NB4 (cell line): ENCODE measurements around the gene SYNDIG1.

ENCODE experiments used
- CTCF ChIP-seq: IDR thresholded peaks from one replicate; pipeline ENCODE4 v1.5.1; 2012; ENCODE audit warnings: low read depth, low read length
- POLR2A ChIP-seq: IDR thresholded peaks from 2 replicates; pipeline ENCODE4 v1.6.1; 2011; ENCODE audit warnings: mild to moderate bottlenecking; ENCODE audit not compliant: insufficient read length; ENCODE audit errors: extremely low read depth

- no peak for TF ChIP-seq POLR2A
- TF ChIP-seq CTCF = no peak
Measured at GRCh38 chr20:24694157-24694726, 224.8 kb downstream of the SYNDIG1 start.
